Colon (tissue), 2 donors: ENCODE data around the gene HMGCLL1.

ENCODE experiments used
- FAIRE-seq: peaks from 2 replicates; lab custom pipeline; 2012; peaks lifted over from hg19 to GRCh38; lab: Jason Lieb, UNC
- donor health status: control.
- donor health status: control.

Gene HMGCLL1

DNA sequence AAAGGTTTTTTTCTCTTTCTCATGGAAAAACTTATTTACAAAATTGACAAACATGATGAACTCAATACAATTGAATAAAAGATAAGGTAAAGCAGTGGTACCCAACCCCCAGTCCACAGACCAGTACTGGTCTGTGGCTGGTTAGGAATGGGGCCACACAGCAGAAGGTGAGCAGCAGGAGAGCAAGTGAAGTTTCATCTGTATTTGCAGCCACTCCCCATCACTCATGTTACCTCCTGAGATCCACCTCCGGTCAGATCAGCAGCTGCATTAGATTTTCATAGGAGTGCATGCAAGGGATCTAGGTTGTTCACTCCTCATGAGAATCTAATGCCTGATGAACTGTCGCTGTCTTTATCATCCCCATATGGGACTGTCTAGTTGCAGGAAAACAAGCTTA lies 47.5 kb downstream of the HMGCLL1 start:
- FAIRE-seq, result no peak

DNA sequence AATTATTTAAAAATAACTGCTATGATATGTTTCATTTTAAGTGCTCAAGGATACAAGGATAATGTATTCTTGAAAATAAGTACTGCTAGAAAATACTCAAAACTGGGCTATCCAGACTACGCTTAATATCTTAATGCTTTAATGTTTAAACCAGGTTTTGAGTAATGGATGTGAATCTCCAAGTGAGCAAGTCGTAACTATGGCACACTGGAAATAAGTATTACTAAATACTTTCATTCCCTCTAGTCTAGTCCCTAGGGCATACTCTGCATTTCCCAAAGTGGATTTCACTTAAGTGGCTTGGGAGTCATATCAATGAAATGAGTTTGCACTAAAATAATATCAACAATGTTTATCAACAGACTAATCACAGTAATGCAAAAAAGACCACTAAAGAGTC lies 48.1 kb downstream of the HMGCLL1 start:
- no peak for FAIRE-seq

DNA sequence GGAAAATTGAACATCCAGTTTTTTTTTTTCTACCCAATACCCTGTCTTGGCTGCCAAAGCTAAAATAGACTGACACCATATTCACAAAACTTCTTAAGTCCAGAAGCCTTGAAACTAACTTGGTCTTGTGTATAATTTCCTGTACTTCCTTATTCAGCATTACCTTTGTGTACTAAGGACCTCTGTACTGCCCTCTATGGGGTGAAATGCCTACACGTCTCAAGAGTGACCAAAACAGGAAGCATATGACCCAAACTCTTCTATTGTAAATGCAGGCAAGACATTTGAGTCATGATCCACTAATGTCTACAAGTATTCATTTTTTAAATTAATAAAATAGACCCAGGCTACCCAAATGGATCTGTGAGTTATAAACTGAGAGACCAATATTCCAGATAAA lies 50.4 kb downstream of the HMGCLL1 start:
- FAIRE-seq, result no peak

DNA sequence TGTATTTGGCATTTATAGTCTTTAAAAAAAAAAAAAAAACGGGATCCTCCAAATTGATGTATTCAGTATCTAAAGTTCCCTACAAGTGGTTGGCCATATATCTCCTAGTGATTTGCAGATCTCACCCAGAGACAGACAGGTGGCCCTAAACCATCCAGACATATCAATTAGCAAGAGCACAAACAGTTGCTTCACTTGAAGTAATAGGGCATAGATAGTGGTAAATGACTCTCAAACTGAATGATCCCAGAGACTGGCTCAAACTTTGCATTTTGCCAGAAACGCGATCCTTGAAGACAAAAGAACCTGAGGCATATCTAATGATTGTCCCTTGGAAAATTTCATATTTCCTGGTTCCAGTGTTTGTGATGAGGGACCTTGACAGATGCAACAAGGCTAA lies 54.6 kb downstream of the HMGCLL1 start:
- no peak for FAIRE-seq

DNA sequence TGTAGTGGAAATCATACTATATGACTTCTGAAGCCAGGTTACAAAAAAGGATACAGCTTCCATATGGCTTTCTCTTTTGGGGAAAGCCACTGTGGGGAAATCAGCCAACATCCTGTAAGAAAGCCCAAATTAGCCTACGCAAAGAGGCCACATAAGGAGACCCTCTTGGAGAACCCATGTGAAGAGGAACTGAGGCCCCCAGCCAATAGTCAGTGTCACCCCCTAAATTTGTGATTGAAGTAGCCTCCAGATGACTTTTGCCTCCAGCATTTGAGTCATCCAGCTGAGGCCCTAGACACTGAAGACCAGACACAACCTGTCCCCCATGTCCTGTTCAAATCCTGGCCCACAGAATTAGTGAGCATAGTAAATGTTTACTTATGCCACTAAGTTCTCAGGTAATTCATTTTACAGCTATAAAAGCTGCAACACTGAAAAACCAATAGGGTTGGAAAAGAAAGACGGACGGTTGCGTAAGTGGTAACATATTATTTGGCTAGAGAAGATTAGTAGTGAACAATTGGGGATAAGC lies 60.4 kb downstream of the HMGCLL1 start:
- FAIRE-seq, result no peak

DNA sequence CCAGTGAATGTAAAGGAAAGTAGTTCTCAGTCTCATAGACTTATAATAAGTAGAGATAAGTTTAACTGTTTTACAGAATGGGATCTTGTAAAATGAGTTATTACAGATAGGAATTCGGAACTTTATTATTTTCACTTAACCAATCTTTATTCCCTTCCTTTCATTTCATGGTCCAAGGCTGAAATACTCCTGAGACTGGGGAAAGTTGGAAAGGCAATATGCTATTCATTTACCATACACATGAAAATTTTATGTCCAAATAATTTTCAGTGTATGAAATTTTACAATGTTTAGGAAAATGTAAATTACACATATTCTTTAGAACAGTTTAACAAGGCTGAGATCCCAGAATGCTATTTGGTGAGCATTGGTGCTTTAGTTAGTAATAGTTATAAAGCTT lies 62.3 kb downstream of the HMGCLL1 start:
- FAIRE-seq, result no peak

DNA sequence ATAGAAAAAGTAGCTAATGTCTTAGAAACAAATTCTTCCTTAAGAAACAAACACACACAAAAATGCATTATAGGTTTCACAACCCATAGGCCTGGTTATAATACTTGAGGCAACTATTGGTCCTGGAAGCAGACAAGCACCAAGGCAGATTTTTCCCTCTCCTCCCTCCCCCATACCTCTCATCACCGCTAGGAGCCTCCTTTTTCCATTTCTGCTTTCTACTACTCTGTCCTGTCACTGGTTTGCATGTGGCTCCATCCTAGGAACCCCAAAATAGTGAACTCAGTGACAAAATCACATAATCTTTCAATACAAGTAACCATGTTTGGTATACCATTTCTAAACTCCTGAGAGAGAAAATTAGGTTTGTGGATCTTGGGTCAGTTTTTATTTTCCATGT lies 66.1 kb downstream of the HMGCLL1 start:
- FAIRE-seq, result no peak

DNA sequence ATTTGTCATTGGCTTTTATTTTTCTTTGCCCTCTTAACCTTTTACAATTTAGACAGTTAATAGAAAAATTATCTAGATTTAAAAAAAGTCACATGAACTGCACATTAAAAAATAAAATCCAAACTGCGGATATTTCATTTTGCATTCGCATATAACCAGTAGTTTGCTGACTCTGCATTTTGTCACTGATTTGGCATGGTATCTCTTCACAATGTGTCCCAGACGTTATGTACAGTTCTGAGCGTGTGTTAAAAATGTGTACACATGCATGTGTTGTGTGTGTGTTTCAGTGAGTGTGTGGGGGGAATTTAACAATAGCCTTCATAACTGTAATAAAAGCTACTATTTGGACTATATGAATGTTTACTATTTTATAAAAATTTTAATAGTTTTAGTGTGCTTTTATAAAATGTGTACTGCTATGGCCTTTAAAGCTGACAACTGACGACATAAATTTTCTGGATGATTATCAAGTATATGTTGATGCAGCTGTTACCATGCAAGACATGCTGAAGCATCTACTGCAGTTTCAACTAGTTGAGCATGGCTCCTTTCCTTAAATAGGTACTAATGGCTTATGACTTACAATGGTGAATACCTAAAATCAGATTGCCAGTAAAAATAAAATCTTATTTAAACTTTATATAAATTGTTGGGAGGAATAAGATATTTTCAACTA lies 67.7 kb downstream of the HMGCLL1 start:
- no peak for FAIRE-seq

DNA sequence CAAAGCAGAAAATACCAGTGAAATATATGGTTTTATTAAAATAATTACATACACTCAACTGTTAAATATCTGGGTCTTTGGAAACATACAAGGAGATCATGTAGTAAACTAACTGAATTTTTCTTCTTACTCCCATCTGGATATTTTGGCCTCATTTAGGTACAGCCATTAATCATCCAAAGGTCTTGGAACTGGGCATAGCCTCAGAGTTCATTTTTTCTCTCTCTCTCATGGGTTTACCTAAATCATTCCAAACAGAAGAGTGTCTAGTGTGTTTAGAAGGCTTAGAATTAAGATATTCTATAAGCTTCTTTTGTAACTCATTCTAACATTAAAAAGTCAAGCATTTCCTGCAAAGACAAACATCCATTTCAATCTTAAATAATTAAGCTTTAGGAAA lies 79.4 kb downstream of the HMGCLL1 start:
- FAIRE-seq, result no peak

DNA sequence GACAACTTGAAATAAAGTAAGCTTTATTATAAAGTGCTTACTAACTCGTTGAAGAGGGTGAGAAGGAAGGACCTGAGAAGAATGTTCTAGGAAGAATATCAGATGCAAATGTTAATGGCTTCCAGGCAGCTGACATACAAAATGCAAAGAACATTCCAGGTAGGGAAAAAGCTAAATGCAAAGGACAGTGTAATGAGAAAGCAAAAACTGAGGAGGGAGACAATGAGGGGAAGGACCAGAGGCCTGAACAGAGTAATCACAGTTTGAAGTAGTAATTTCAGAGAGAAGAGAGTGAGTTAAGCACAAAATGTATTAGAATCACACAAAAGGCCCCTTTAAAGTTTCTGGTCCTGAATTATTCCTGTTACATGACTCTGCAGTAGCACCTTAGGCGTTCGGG lies 81.3 kb downstream of the HMGCLL1 start:
- FAIRE-seq, result no peak

DNA sequence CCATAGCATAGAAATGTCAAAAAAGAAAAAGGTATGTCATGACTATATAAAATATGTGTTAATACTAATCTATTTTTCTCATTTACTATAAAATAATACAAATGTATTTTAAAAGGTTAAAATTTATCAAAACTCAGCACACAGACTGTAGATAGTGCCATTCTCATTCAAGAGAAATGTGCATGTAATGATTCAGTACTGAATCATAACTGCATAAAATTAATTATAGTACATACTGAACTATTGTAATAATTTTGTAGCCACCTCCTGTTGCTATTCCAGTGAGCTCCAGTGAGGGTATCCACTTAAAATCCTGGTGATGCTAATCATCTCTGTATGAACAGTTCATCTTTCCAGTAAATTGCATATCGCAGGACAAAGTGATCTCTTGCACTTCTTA lies 82.8 kb downstream of the HMGCLL1 start:
- no peak for FAIRE-seq

DNA sequence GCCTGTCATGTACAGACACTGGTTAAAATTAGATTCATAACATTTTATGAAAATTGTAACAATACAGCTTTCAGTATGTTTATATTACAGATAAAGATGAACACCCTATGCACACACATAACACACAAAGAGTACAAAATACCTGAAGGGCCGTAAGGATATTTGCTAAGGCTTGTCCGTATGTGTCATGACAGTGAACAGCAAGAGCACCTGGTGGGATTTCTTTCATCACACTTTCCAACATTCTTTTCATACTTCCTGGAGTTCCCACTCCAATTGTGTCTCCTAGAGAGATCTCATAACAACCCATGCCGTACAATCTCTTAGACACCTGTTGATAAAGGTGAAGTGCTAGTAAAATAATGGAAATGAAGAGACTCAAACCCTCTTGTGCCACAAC lies 83.7 kb downstream of the HMGCLL1 start:
- no peak for FAIRE-seq

DNA sequence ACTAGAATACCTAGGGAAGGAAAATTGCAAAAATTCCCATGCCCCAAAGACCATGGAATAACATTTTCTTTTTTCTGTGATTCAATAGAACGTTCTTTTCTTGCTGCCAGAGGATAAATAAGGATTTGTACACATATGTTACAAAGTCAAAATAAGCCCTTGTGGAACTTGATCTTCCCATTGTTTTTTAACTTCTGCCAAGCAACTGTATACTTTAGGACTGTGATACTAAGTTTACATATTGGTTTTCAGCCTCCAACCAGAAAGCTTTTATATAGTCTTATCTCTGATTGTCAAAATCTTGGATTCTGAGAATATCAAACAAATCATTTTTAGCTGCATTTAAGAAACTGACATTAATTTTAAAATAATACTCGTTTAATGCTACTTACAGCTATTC lies 84.6 kb downstream of the HMGCLL1 start:
- no peak for FAIRE-seq

DNA sequence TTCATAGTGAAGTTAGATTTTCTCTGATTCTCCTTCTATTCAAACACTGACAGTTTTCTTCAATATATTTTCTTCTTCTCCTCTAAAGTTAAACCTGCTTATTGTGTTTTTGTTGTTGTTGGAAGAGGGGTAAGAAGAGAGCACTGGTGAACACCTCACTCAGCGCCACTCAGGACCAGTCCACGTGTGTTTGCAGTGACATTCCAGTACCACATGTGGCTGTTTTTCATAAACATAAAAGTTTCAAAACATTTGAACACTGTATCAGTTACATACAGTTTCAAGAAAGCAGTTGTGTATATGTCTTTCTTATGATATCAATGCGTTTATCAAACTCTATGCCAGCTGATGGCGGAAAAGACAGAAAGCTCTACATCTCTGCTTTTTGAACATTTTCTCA lies 86.7 kb downstream of the HMGCLL1 start:
- no peak for FAIRE-seq

DNA sequence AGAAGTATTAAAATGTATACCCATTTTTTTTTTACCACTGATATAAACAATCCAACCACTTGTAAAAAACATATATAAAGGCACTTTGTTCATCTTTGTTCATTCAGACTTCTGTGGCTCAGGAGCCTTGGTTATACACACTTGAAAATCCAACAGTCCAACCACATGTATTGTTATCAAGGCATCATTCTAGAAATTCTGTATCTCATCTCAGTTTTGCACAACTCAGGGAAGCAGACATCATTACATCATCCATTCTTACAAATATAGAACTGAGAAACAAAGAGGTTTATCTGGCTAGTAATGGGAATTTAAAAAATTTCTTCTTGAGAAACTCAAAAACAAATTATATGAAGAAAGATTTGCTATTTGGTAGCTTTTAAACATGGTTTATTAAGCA lies 88.1 kb downstream of the HMGCLL1 start:
- FAIRE-seq, result no peak

DNA sequence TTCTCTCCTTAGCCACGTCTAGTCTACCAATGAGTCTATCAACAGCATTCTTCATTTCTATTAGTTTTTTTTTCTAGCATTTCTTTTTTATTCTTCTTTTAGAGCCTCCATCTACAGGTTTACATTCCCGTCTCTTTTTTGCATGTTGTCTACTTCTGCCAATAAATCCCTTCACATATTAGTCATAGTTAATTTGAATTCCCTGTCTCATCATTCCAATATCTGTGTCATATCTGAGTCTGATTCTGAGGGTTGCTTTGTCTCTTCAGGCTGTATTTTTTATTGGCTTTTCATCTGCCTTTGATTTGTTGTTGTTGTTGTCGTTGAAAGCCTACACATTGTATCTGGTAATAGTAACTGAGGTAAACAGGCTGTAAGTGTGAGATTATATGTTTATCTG lies 104.6 kb downstream of the HMGCLL1 start:
- no peak for FAIRE-seq

DNA sequence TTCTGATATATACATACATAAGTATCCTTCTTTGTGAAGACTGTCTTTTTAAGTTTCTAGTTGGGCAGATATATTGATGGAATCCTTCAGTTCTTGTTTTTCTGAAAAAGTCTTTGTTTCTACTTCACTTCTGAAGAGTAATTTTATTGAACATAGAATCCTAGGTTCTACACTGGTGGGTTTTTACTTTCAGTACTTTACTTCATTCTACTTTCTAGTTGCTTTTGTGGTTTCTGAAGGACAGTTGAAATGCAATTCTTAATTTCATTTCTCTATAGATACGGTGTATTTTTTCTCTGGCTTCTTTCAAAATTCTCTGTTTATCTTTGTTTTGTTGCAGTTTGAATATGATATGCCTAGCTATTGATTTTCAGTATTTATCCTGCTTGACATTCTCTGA lies 105.3 kb downstream of the HMGCLL1 start:
- FAIRE-seq, result no peak

DNA sequence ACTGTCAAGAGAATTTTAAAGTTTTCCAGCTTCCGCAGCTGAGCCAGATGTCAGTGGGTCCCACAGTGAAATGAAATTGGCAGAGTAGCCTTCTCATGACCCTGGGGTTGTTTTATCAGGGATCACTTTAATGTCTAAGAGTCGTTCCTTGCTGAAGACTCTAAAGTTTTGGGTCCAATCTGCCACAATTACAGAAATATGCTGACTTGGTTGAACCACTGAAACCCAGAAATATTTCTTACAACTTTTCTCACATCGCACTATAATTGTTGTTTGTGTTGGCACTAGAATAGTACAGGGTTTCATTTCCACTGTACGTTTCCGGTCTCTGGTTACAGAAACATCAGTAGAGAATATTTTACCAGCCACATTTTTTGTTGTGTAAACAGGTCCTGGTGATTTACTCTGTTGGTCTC lies 109.0 kb downstream of the HMGCLL1 start:
- no peak for FAIRE-seq

DNA sequence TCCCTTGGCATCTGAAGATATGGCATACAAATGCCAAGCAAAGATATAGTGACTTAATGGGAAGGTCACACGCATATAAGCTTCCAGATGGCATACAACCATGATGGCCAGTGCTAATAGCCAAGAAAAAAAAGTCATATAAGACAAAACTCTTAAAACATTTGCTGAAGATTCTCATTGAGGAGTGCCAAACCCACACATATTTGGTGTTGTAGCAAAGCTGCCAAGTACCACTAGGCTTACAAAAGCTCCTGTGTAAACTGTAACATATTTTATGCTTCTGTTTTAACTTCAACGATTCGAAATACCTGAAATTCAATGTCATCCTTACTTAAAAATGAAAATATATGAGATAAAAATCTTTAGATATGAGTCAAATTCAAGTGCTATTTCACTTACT lies 123.0 kb downstream of the HMGCLL1 start:
- no peak for FAIRE-seq

DNA sequence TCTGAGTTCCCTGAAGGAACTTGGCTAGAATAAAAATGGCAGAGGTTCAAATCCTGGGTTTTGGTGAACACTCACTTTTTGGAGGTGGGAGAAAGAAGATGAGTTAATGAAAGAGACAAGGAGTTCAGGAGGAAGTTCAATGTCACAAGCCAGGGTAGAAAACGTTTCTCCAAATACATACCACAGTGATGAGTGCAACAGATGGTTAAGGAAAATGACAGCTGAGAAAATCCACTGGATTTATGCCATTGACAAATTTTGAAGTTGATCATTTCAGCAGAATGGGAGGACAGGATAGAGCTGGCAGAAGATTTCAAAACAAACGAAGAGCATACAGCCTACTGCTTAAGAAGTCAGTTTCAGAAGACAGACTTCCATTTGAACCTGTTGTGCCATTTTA lies 129.0 kb downstream of the HMGCLL1 start:
- no peak for FAIRE-seq

DNA sequence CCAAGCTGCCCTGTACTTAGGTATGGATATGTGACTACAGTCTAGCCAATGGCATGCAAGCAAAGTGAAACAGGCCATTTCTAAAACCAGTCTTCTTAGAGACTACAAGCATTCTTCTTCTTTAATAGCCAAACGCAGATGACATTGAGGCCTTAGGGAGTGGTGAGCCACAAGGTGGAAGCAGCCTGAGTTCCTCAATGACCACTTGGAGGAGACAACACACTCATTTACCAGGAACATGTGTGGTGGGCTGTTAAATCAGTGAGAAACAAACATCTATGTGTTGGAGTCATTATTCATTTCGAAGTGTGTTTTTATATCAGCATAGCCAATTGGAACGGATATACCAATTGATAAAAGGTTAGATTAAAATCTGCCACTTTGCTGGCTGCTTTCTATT lies 129.8 kb downstream of the HMGCLL1 start:
- no peak for FAIRE-seq

DNA sequence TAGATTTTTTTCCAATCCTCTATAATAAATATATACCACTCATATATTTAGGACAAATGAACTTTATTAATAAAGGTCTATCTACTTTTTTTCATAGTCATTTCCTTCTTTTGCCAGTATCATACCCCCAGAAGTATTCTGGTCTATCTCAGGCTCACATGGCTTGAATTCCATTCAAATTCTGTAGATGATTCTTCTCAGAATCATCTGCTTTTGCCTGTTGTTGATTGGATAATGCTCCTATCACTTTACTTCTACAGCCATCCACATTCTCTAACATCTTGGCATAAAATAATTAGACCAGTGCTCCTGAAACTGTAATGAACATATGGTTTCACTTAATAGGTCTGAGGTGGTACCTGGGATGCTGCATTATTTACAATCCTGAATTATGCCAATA lies 130.5 kb downstream of the HMGCLL1 start:
- FAIRE-seq, result no peak

DNA sequence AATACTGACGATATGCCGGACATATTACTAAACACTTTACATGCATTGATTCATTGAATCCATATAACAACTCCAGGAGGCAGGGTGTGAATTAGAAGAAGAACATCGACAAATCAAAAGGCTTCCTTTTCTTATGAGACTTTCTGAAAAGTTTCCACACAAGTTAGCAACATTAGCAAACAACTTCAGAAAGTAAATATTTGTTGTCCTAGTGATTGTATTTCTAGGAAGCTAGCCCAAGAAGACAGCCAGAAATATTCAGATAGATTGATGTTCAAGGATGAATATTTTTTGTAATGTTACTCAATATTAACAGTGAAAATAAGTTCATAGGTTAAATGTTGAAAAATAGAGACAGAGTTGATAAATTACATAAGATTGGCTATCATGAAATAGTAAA lies 131.1 kb downstream of the HMGCLL1 start:
- FAIRE-seq, result no peak

DNA sequence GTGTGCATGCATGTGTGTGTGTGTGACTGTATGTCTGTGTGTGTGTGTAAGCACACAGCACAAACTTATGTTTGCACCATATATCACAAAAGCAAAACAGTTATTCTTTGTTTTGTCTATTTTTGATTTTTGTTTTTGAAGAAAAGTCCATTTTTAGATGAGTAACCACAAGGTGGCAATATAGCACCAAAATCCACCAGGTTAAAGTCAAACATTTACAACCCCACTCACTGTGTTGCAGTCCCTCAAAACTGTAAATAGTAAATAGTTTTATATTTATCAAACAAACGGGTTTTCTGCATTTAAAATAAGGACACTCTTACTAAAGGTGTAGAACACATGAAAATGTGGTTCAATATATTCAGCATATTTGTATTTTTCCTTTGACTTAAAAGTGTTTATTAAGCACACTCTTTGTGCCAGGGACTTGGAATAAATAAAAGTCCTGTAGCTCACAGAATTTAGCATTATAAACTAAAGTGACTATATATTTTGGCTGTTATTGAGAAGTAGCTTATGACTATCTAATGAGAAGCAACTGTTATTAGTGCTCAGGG lies 133.3 kb downstream of the HMGCLL1 start:
- no peak for FAIRE-seq
